GM12874 (cell line): ENCODE measurements around the gene GP5.
A peak's percentile ranks its signal among the peaks of the same experiment; 100 is the strongest.

Experiments used
- TF ChIP-seq, protein P1 (sequence below): IDR thresholded peaks from 2 replicates; pipeline ENCODE4 v1.5.1; 2011; ENCODE audit warnings: low read depth, mild to moderate bottlenecking, control low read depth, low read length, moderate library complexity; ENCODE audit not compliant: insufficient read depth

The GP5 gene

DNA sequence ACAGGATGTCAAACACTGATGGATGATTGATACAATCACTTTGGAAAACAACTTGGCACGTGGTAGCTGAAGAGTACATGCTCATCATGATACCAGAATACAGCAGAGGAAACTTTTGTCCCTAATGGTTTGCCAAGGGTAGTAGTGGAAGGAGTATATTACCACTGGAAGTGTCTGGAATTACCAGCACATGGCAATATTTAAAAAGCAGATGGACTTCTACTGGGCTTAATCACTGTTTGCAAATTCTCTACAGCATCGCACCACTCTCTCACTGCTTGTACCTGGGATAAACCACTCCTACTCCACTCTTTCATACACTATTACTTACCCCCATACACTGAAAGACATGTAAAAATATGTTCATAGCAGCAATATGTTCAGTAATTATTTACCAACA lies 19.6 kb upstream of the GP5 start:
- TF ChIP-seq, protein P1, sequence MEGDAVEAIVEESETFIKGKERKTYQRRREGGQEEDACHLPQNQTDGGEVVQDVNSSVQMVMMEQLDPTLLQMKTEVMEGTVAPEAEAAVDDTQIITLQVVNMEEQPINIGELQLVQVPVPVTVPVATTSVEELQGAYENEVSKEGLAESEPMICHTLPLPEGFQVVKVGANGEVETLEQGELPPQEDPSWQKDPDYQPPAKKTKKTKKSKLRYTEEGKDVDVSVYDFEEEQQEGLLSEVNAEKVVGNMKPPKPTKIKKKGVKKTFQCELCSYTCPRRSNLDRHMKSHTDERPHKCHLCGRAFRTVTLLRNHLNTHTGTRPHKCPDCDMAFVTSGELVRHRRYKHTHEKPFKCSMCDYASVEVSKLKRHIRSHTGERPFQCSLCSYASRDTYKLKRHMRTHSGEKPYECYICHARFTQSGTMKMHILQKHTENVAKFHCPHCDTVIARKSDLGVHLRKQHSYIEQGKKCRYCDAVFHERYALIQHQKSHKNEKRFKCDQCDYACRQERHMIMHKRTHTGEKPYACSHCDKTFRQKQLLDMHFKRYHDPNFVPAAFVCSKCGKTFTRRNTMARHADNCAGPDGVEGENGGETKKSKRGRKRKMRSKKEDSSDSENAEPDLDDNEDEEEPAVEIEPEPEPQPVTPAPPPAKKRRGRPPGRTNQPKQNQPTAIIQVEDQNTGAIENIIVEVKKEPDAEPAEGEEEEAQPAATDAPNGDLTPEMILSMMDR, result no peak

DNA sequence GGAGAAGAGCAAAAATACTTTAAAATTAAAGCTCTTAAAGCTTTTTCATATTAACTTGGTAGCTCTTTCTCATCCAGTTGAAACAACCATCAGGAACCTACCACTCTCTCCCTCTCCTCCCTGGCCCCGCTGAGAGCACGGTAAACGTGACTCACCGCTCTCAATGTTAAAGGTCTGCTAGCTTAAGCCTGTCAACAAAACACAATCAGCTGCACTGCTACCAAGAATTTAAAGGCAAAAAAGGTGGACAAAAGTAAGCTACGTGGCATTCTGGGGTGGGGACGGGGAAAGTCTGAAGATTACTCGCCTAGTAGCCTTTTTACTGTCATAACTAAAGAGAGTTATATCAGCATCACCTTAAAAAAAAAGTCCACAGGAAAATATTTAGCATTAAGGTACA lies 8.4 kb upstream of the GP5 start:
- TF ChIP-seq, protein P1, result no peak

DNA sequence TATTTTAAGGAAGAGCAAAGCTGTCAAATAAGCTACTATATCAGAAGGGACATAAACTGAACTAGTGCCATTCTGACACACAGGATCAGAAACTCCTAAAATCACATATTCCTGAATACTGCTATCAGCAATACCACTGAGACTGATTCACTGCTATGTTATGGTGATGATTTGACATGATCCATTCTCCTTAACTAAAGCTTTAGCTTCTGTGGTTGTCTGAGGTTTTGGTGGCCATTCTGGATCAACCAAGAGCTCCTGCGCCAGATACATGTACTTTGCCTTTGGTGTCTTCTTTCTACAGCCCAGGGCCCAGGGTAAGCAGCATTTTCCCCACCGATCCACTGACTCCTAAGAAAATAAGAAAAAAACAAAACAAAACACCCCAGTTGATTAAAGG lies 6.7 kb upstream of the GP5 start:
- TF ChIP-seq, protein P1, result no peak

DNA sequence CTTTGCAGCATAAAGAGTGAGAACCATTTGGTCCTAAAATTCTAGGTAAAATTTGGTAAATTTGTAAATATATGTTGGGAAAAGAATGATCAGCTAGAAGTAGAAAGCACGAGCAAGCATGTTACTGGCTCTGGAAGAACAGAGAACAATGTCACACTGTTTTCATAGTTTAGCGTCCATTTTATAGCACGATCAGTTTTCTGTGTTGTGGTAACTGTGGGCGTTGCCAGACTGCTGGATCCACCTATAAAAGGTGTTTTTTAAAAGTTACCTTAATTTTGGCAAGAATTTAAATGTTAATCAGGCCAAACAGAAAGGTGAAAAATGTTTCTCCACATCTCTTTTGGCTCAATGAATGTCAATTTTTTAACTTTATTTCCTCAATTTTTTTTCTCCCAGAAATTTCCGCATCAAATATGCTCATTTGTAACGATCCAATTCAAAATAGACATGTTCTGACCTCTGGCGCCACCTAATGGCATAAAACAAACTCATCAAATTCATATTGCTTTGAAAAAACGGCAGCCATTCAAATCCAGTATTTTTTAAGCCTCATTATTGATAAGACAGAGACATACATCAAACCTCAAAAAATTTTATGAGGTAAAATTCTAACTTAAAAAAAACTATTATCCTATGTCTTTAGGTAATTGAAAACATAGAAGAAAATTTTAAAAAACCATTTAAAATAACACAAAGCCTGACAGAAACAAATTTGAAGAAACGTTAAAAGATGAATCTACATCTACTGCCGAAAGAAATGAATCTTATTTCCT lies 5.5 kb upstream of the GP5 start:
- TF ChIP-seq, protein P1, result peak; percentile 43; the same call in 1 of the 2 replicates

DNA sequence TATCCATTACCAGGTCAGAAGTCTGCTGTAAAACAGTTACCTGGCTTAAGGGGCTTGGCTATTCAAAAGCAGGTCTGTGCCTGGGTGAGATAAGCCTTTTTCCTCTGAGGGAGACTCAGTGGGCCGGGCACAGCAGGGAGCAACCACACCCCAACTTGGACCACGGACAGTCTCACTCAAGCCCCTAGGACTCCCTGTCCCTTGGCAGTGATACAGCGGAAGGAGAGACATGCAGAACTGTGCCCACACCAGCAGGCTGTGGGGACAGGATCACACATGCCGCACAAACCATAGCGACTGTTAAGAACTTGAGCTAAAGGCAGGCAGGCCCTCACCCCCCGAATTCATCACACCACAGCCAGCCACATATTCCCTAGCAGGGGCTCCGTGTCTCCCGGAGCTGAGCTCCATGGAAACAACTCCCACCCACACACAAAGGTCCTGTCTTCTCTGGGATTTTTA lies 2.8 kb upstream of the GP5 start:
- TF ChIP-seq, protein P1, result no peak

DNA sequence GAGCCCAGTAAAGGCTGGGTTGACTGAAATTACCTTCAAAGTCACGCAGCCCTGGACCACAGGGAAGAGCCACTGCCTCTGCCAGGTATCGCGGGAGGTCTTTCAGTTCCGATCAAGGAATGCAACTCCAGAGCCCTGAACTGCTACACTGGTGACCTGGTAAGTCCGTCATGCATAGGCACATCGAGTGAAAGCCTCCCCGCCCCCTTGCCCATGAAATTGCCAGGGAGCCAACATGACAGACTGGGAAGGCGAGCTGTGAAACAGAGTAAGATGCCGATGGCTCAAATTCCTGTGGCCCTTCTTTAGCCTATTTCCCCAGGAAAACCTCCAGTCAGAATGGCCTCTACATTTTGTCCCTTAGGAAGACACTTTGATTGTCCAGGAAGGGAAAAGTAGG lies 2.3 kb upstream of the GP5 start:
- TF ChIP-seq, protein P1, result no peak

DNA sequence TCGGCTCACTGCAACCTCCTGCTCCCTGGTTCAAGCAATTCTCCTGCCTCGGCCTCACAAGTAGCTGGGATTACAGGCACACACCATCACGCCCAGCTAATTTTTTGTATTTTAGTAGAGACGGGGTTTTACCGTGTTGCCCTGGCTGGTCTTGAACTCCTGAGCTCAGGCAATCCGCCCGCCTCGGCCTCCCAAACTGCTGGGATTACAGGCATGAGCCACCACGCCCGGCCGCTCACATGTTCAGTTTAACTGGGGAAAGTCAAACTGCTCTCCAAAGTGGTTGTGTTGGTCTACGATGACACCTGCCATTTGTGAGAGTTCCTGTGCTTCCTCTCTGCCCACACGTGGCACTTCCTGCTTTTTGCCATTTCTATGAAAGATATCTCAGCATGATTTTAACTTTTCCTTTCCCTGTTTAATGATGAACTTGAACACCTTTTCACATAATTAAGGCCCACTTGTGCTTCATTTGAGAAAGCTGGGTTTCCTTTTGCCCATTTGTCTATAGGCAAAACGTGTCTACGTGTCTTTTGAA lies 877 bp upstream of the GP5 start:
- TF ChIP-seq, protein P1, result no peak
